Naive thymus-derived CD4-positive, alpha-beta T cell (primary cell): ENCODE measurements around the gene LAPTM5. TPM values are rescaled to one million over a fixed set of nuclear protein-coding genes. Genes with fewer than 3 reads are reported as not detected.

Experiments
- ATAC-seq: fragments of 150-1000 bp; cut with Tn5 transposase; 2 replicates; pipeline ENCODE4 v1.10.0; 2021; ENCODE audit warnings: mild to moderate bottlenecking, moderate library complexity
- CTCF ChIA-PET: fragments of 350-600 bp; sonication (Branson Sonifier 250); formaldehyde crosslinking; loops from one replicate; lab custom pipeline; 2021; ENCODE audit warnings: antibody characterized with exemption; lab: Charles Lee
- POLR2A ChIA-PET: fragments of 350-600 bp; sonication (Branson Sonifier 250); formaldehyde crosslinking; loops from one replicate; lab custom pipeline; 2021; ENCODE audit warnings: antibody characterized with exemption, inconsistent platforms; lab: Charles Lee
- DNase-seq, 9 donors: peaks; one replicate each; pipeline versions ENCODE4 v3.0.0 to v3.0.0-alpha.2; 2020 to 2022; ENCODE audit warnings: mixed read lengths in 1 of 9
- H3K27ac ChIP-seq: one replicate; pipeline ENCODE4 v1.7.0; 2013; ENCODE audit warnings: mild to moderate bottlenecking, low read depth, low read length, moderate library complexity
- H3K27me3 ChIP-seq, 2 donors: one replicate each; pipeline ENCODE4 v1.7.0; 2013; ENCODE audit warnings: low read length in 2 of 2, mild to moderate bottlenecking in 2 of 2, moderate library complexity in 2 of 2; ENCODE audit not compliant: control insufficient read depth in 2 of 2, insufficient read depth in 2 of 2
- H3K36me3 ChIP-seq, 3 experiments: 1 replicate in 2 of 3; 2 replicates in 1 of 3; pipeline ENCODE4 v1.7.0; 2013; ENCODE audit warnings: low read length in 3 of 3, mild to moderate bottlenecking in 3 of 3, moderate library complexity in 1 of 3; ENCODE audit not compliant: insufficient read depth in 3 of 3, control insufficient read depth in 2 of 3
- H3K4me1 ChIP-seq, 2 donors: one replicate each; pipeline ENCODE4 v1.7.0; 2013; ENCODE audit warnings: low read length in 2 of 2, mild to moderate bottlenecking in 2 of 2, moderate library complexity in 1 of 2; ENCODE audit not compliant: control insufficient read depth in 2 of 2, insufficient read depth in 2 of 2
- H3K4me3 ChIP-seq: 2 replicates; pipeline ENCODE4 v1.7.0; 2013; ENCODE audit warnings: mild to moderate bottlenecking, low read length
- H3K9me3 ChIP-seq, 3 experiments: 1 replicate in 2 of 3; 2 replicates in 1 of 3; pipeline ENCODE4 v1.7.0; 2013; ENCODE audit warnings: low read length in 3 of 3; ENCODE audit not compliant: control insufficient read depth in 2 of 3
- H3K27ac Mint-ChIP-seq, 9 donors: one replicate each; pipeline ENCODE4 v1.8.0; 2020 to 2022; ENCODE audit warnings: mixed read lengths in 9 of 9, mild to moderate bottlenecking in 8 of 9, moderate library complexity in 5 of 9, inconsistent platforms in 2 of 9
- H3K27me3 Mint-ChIP-seq, 5 donors: one replicate each; pipeline ENCODE4 v1.8.0; 2021 to 2022; ENCODE audit warnings: mixed read lengths in 5 of 5, mild to moderate bottlenecking in 1 of 5
- H3K36me3 Mint-ChIP-seq, 5 donors: one replicate each; pipeline ENCODE4 v1.8.0; 2020 to 2022; ENCODE audit warnings: mixed read lengths in 5 of 5, mild to moderate bottlenecking in 3 of 5, inconsistent platforms in 1 of 5
- H3K4me1 Mint-ChIP-seq, 7 donors: one replicate each; pipeline ENCODE4 v1.8.0; 2020 to 2022; ENCODE audit warnings: mixed read lengths in 7 of 7, mild to moderate bottlenecking in 3 of 7, inconsistent platforms in 1 of 7
- H3K4me3 Mint-ChIP-seq, 10 donors: one replicate each; pipeline ENCODE4 v1.8.0; 2020 to 2022; ENCODE audit warnings: mild to moderate bottlenecking in 10 of 10, mixed read lengths in 10 of 10, moderate library complexity in 6 of 10, inconsistent platforms in 2 of 10
- H3K9me3 Mint-ChIP-seq, 11 donors: one replicate each; pipeline ENCODE4 v1.8.0; 2020 to 2022; ENCODE audit warnings: mixed read lengths in 11 of 11, mild to moderate bottlenecking in 4 of 11, inconsistent platforms in 1 of 11, moderate library complexity in 1 of 11
- intact Hi-C, 2 donors: fragments of 100-400 bp; cut with micrococcal nuclease; formaldehyde crosslinking; loops; one replicate each; pipeline ENCODE4 v1.15.1; 2023
- polyA plus RNA-seq, 2 donors: library from polyadenylated mRNA; unstranded; fragments of 300-500 nt; fragmentation: Illumina TruSeq; gene quantifications; one replicate each; pipeline ENCODE4 v1.2.3, GENCODE V29; 2021
- total RNA-seq, 6 experiments: library from RNA in 5 of 6; stranded (reverse) in 5 of 6; gene quantifications; 1 replicate in 5 of 6; 2 replicates in 1 of 6; pipeline ENCODE4 v1.2.3 and lab custom pipeline; 2021 to 2026

LAPTM5 gene
- total and polyA plus RNA-seq, 7 experiments from 2014 or later, result 464 to 783 (median 575) TPM

DNA sequence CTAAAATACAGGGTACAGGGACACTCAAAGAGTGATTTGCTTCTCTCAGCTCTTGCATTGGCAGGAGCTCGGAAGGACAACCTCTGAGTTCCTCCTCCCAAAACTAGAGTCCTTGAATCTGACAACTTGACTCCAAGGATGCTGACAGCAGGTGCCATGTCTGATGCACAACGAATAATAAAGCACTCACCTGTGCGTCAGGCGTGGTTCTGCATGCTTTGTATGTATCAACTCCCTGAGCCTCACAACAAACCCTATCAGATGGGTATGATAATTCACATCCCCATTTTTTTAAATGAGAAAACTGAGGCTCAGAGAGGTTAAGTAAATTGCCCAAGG lies 1.4 kb downstream of the LAPTM5 start:
- H3K36me3 Mint-ChIP-seq, result peaks cover 0 to 38% (median 12%) of the 10 kb centered on the region in 5 donors

DNA sequence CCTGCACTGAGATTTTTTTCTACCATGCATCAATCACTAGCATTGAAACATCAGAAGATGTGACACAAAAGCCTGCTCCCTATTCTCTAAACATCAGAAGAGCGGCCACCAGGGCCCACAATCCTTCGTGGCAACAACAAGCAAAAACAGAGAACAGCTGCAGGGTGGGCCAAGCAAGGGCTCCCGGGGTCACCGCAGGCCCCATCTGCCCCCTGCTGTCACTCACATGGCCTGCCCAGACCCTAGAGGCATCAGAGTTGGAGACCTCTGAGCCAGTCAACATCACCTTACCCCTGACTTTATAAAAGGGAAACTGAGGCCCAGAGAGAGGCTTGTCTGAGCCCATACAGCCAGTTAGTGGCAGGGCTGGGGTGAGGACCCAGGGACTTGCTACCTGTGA lies 1.8 kb downstream of the LAPTM5 start:
- Histone ChIP-seq H3K36me3 (peaks cover 0 to 19% (median 0%) of the 10 kb centered on the region in 3 experiments), H3K27ac (peak overlapping the region; percentile 98), H3K4me3 (peak overlapping the region; percentile 80), H3K9me3 (no peaks in the 10 kb centered on the region), H3K27me3 (no peaks in the 10 kb centered on the region), H3K4me1 (peaks cover 58 to 76% of the 10 kb centered on the region in 2 donors)
- CTCF ChIA-PET, result interaction anchor here (6.7 to 12.1 kb wide), 3 partner anchors 9 to 36 kb away, joined by 53 to 133 read pairs (median 99); no protein-coding TSS in a partner anchor
- Mint-ChIP-seq H3K27ac (peak overlapping the region; percentile 90 to 100 (median 97)), H3K4me1 (peaks cover 59 to 90% (median 80%) of the 10 kb centered on the region in 7 donors), H3K27me3 (no peaks in the 10 kb centered on the region), H3K4me3 (peak overlapping the region; percentile 95 to 100 (median 98)), H3K36me3 (peaks cover 0 to 38% (median 12%) of the 10 kb centered on the region in 5 donors), H3K9me3 (no peaks in the 10 kb centered on the region)
- DNase-seq (no peak), ATAC-seq (no peak)
- intact Hi-C loops, result loop anchor here (1.0 to 10.0 kb wide), 5 partner anchors 12 to 309 kb away; partner anchors contain the start of gene PUM1 (in 1 of the 2)
- POLR2A ChIA-PET, result interaction anchor here (1.3 to 42.4 kb wide), 4 partner anchors 1 to 22 kb away, joined by 3 to 1281 read pairs (median 657); partner anchors contain the start of genes LAPTM5 and MATN1

More for the DNA sequence above, 1.4 kb downstream of the LAPTM5 start:
- H3K9me3 ChIP-seq, result no peaks in the 10 kb centered on the region
- H3K36me3 ChIP-seq, result peaks cover 0 to 19% (median 0%) of the 10 kb centered on the region in 3 experiments
- H3K27ac Mint-ChIP-seq, result peak overlapping the region; percentile 90 to 100 (median 97)
- H3K27me3 Mint-ChIP-seq, result no peaks in the 10 kb centered on the region
- intact Hi-C loops, result loop anchor here (1.0 to 10.0 kb wide), 5 partner anchors 13 to 309 kb away; partner anchors contain the start of gene PUM1 (in 1 of the 2)
- ATAC-seq, result no peak
- CTCF ChIA-PET, result interaction anchor here (6.7 to 12.1 kb wide), 3 partner anchors 10 to 36 kb away, joined by 53 to 133 read pairs (median 99); no protein-coding TSS in a partner anchor
- H3K4me1 Mint-ChIP-seq, result peaks cover 63 to 90% (median 81%) of the 10 kb centered on the region in 7 donors
- H3K27me3 ChIP-seq, result no peaks in the 10 kb centered on the region
- peak overlapping the region; percentile 80 for H3K4me3 ChIP-seq
- POLR2A ChIA-PET, result interaction anchor here (4.3 to 42.4 kb wide), 3 partner anchors 1 to 22 kb away, joined by 33 to 1281 read pairs (median 1281); partner anchors contain the start of genes LAPTM5 and MATN1
- H3K4me3 Mint-ChIP-seq, result peak overlapping the region; percentile 95 to 100 (median 98)
- peak in 1 of 9 donors; percentile 53 for DNase-seq
- no peaks in the 10 kb centered on the region for H3K9me3 Mint-ChIP-seq
- peaks cover 58 to 72% of the 10 kb centered on the region in 2 donors for H3K4me1 ChIP-seq
- peak overlapping the region; percentile 98 for H3K27ac ChIP-seq

DNA sequence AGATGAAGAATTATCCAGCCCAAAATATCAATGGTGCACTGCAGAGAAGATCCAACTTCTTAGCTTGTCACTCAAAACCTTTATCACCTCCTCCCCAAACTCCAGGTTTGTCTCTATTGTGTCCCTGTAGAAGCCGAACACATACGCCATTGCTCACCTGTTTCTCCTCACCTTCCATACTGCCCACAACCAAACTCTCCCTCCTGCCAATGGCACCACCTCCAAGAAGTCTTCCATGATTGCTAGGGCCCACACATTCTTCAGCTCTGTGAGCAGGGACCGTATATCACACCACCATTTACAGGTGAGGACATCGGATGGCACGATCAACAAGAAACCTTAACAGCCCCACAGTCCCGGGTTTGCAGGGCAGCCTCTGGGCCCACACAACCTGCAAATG lies 2.2 kb downstream of the LAPTM5 start:
- no peaks in the 10 kb centered on the region for H3K27me3 ChIP-seq
- ChIA-PET POLR2A (interaction anchor here (1.3 to 42.4 kb wide), 4 partner anchors 0 to 23 kb away, joined by 3 to 1281 read pairs (median 644); partner anchors contain the start of genes LAPTM5 and MATN1), CTCF (interaction anchor here (1.9 to 12.1 kb wide), 4 partner anchors 9 to 35 kb away, joined by 8 to 133 read pairs (median 76); no protein-coding TSS in a partner anchor)
- H3K9me3 ChIP-seq, result no peaks in the 10 kb centered on the region
- ATAC-seq (no peak), DNase-seq (no peak)
- Mint-ChIP-seq H3K9me3 (no peaks in the 10 kb centered on the region), H3K36me3 (peaks cover 0 to 38% (median 12%) of the 10 kb centered on the region in 5 donors), H3K27ac (peak overlapping the region; percentile 90 to 100 (median 97)), H3K4me3 (peak overlapping the region; percentile 95 to 100 (median 98)), H3K4me1 (peaks cover 59 to 90% (median 80%) of the 10 kb centered on the region in 7 donors), H3K27me3 (no peaks in the 10 kb centered on the region)
- intact Hi-C loops, result loop anchor here in 1 of 2 donors (10.0 kb wide), 1 partner anchor 309 kb away; the partner anchor contains the start of gene PUM1
- peaks cover 0 to 19% (median 0%) of the 10 kb centered on the region in 3 experiments for H3K36me3 ChIP-seq
- peak overlapping the region; percentile 98 for H3K27ac ChIP-seq
- peaks cover 58 to 78% of the 10 kb centered on the region in 2 donors for H3K4me1 ChIP-seq
- peak overlapping the region; percentile 80 for H3K4me3 ChIP-seq

DNA sequence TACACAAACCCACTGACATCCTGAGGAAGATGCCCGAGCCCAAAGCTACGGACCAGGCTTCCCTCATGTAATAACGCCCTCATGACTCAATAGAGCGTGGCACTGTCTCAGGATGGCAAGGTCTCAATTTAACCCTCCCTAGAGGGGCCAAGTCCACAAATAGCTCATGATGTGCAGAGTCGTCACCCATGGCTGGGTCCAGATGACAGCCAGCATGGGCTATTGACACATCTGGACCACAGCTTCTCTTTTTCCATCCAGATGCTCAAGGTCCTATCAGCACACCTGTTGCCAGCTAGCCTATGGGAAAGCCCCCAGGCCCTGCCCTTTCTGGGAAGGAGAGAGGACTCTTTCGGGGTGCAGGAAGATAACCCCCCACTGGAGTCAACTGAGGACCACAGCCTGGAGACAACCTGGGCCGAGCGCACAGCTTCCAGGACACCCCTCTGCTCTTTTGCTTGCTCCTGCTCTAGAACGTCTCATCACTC lies 2.8 kb downstream of the LAPTM5 start:
- Mint-ChIP-seq H3K27me3 (no peaks in the 10 kb centered on the region), H3K27ac (peak overlapping the region; percentile 90 to 100 (median 97)), H3K4me3 (peak overlapping the region; percentile 95 to 100 (median 98)), H3K9me3 (no peaks in the 10 kb centered on the region), H3K4me1 (peaks cover 59 to 90% (median 80%) of the 10 kb centered on the region in 7 donors), H3K36me3 (peaks cover 0 to 40% (median 14%) of the 10 kb centered on the region in 5 donors)
- no peaks in the 10 kb centered on the region for H3K9me3 ChIP-seq
- H3K4me1 ChIP-seq, result peaks cover 57 to 78% of the 10 kb centered on the region in 2 donors
- H3K4me3 ChIP-seq, result peak overlapping the region; percentile 80
- H3K27ac ChIP-seq, result peak overlapping the region; percentile 98
- no peaks in the 10 kb centered on the region for H3K27me3 ChIP-seq
- ChIA-PET POLR2A (interaction anchor here (1.3 to 42.4 kb wide), 4 partner anchors 0 to 23 kb away, joined by 3 to 1281 read pairs (median 644); partner anchors contain the start of genes LAPTM5 and MATN1), CTCF (interaction anchor here (1.9 to 12.1 kb wide), 5 partner anchors 8 to 36 kb away, joined by 4 to 133 read pairs (median 11); no protein-coding TSS in a partner anchor)
- peak; percentile 23 for ATAC-seq
- intact Hi-C loops, result loop anchor here in 1 of 2 donors (10.0 kb wide), 1 partner anchor 310 kb away; the partner anchor contains the start of gene PUM1
- peaks cover 0 to 19% (median 0%) of the 10 kb centered on the region in 3 experiments for H3K36me3 ChIP-seq
- no peak for DNase-seq

DNA sequence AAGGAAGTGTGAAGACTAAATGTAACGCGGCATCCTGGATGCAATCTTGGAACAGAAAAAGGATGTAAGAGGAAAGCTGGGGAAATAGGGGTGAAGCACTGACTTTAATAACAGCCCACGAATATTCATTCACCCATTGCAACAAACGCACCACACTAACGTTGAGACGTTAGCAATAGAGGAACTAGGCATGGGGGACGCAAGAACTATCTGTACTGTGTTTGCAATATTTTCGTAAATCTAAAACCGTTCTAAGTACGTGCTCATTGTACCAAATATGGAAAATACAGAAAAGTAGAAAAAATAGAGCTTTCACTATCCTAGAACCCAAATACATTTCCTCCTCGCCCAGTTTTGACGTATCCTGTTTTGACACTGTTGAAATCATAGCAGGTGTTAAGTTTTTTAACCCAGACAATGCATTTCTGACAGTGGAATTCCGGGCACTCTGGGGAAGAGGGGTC lies 3.9 kb downstream of the LAPTM5 start:
- intact Hi-C loops, result loop anchor here in 1 of 2 donors (10.0 kb wide), 1 partner anchor 311 kb away; the partner anchor contains the start of gene PUM1
- Mint-ChIP-seq H3K27me3 (no peaks in the 10 kb centered on the region), H3K9me3 (no peaks in the 10 kb centered on the region), H3K4me3 (peak overlapping the region; percentile 95 to 100 (median 98)), H3K36me3 (peaks cover 0 to 47% (median 16%) of the 10 kb centered on the region in 5 donors), H3K27ac (peak overlapping the region; percentile 84 to 100 (median 97)), H3K4me1 (peaks cover 58 to 90% (median 80%) of the 10 kb centered on the region in 7 donors)
- Histone ChIP-seq H3K27ac (peak overlapping the region; percentile 98), H3K4me1 (peaks cover 57 to 78% of the 10 kb centered on the region in 2 donors), H3K36me3 (peaks cover 0 to 19% (median 0%) of the 10 kb centered on the region in 3 experiments), H3K27me3 (no peaks in the 10 kb centered on the region), H3K4me3 (peak overlapping the region; percentile 80), H3K9me3 (no peaks in the 10 kb centered on the region)
- no peak for ATAC-seq
- ChIA-PET POLR2A (interaction anchor here (0.7 to 42.4 kb wide), 4 partner anchors 2 to 29 kb away, joined by 3 to 1281 read pairs (median 643); partner anchors contain the start of genes LAPTM5 and MATN1), CTCF (interaction anchor here (1.1 to 12.1 kb wide), 6 partner anchors 7 to 35 kb away, joined by 3 to 133 read pairs (median 10); no protein-coding TSS in a partner anchor)
- DNase-seq, result peak in 7 of 9 donors; percentile 50 to 75 (median 66)
